ENCODE data around the gene FOXO1. TPM values are rescaled to one million over a fixed set of nuclear protein-coding genes. Genes with fewer than 3 reads are reported as not detected.

FOXO1 gene
- total RNA-seq, 2 experiments from 2014 or later, result 31.6 to 32.2 TPM

GRCh38 chr13:40540328-40541044 is 126.0 kb downstream of the FOXO1 start:
- no peaks in the 10 kb centered on the region for H3K9me3 Mint-ChIP-seq
- no peaks in the 10 kb centered on the region for H3K36me3 Mint-ChIP-seq (ENCODE audit: low read depth)
- no peak overlapping the region for H3K27ac Mint-ChIP-seq
- H3K4me3 Mint-ChIP-seq, result no peak overlapping the region
- ChIA-PET POLR2A (no interaction called here), CTCF (interaction anchor here (0.6 kb wide), 1 partner anchor 372 kb away, joined by 3 read pairs; no protein-coding TSS in a partner anchor)
- no peaks in the 10 kb centered on the region for H3K27me3 Mint-ChIP-seq
- DNase-seq, result no peak
- no peaks in the 10 kb centered on the region for H3K4me1 Mint-ChIP-seq

- H3K9me3 Mint-ChIP-seq, result no peaks in the 10 kb centered on the region
- no peak for DNase-seq
- H3K4me1 Mint-ChIP-seq, result no peaks in the 10 kb centered on the region
- H3K27ac Mint-ChIP-seq, result no peak overlapping the region
- H3K36me3 Mint-ChIP-seq (ENCODE audit: low read depth), result no peaks in the 10 kb centered on the region
- no peak overlapping the region for H3K4me3 Mint-ChIP-seq
- ChIA-PET CTCF (no interaction called here), POLR2A (no interaction called here)
- H3K27me3 Mint-ChIP-seq, result no peaks in the 10 kb centered on the region
Measured at GRCh38 chr13:40539576-40540327, 126.7 kb downstream of the FOXO1 start.

GRCh38 chr13:40537146-40537895 is 129.1 kb downstream of the FOXO1 start:
- Mint-ChIP-seq H3K27ac (no peak overlapping the region), H3K27me3 (no peaks in the 10 kb centered on the region), H3K4me3 (no peak overlapping the region), H3K9me3 (no peaks in the 10 kb centered on the region), H3K4me1 (peaks cover 2% of the 10 kb centered on the region), H3K36me3 (ENCODE audit: low read depth) (no peaks in the 10 kb centered on the region)
- CTCF ChIA-PET, result no interaction called here
- POLR2A ChIA-PET, result interaction anchor here (0.7 kb wide), 1 partner anchor 169 kb away, joined by 3 read pairs; no protein-coding TSS in a partner anchor
- no peak for DNase-seq

GRCh38 chr13:40536443-40537113 is 129.9 kb downstream of the FOXO1 start:
- peaks cover 6% of the 10 kb centered on the region for H3K4me1 Mint-ChIP-seq
- H3K27me3 Mint-ChIP-seq, result no peaks in the 10 kb centered on the region
- no peaks in the 10 kb centered on the region for H3K9me3 Mint-ChIP-seq
- ChIA-PET CTCF (interaction anchor here (0.7 kb wide), 1 partner anchor 61 kb away, joined by 3 read pairs; no protein-coding TSS in a partner anchor), POLR2A (no interaction called here)
- H3K27ac Mint-ChIP-seq, result no peak overlapping the region
- no peak for DNase-seq
- H3K36me3 Mint-ChIP-seq (ENCODE audit: low read depth), result no peaks in the 10 kb centered on the region
- no peak overlapping the region for H3K4me3 Mint-ChIP-seq

- no peak for DNase-seq
- Mint-ChIP-seq H3K4me1 (peaks cover 15% of the 10 kb centered on the region), H3K27me3 (no peaks in the 10 kb centered on the region), H3K27ac (no peak overlapping the region), H3K9me3 (no peaks in the 10 kb centered on the region), H3K4me3 (no peak overlapping the region), H3K36me3 (ENCODE audit: low read depth) (no peaks in the 10 kb centered on the region)
- ChIA-PET CTCF (interaction anchor here (0.5 kb wide), 1 partner anchor 117 kb away, joined by 3 read pairs; no protein-coding TSS in a partner anchor), POLR2A (no interaction called here)
Measured at GRCh38 chr13:40535345-40535836, 131.1 kb downstream of the FOXO1 start.

- ChIA-PET POLR2A (interaction anchor here (1.4 kb wide), 1 partner anchor 13 kb away, joined by 5 read pairs; no protein-coding TSS in a partner anchor), CTCF (no interaction called here)
- Mint-ChIP-seq H3K4me1 (peaks cover 22% of the 10 kb centered on the region), H3K27me3 (no peaks in the 10 kb centered on the region), H3K9me3 (no peaks in the 10 kb centered on the region), H3K27ac (no peak overlapping the region), H3K4me3 (no peak overlapping the region), H3K36me3 (ENCODE audit: low read depth) (no peaks in the 10 kb centered on the region)
- DNase-seq, result no peak
Measured at GRCh38 chr13:40534456-40534855, 132.0 kb downstream of the FOXO1 start.

- Mint-ChIP-seq H3K4me3 (no peak overlapping the region), H3K36me3 (ENCODE audit: low read depth) (peaks cover 3% of the 10 kb centered on the region)
Measured at GRCh38 chr13:40533072-40533471, 133.4 kb downstream of the FOXO1 start.

GRCh38 chr13:40530961-40531360 is 135.5 kb downstream of the FOXO1 start:
- Mint-ChIP-seq H3K27ac (peak overlapping the region; percentile 23), H3K27me3 (no peaks in the 10 kb centered on the region), H3K4me1 (peaks cover 22% of the 10 kb centered on the region), H3K36me3 (ENCODE audit: low read depth) (peaks cover 8% of the 10 kb centered on the region), H3K4me3 (peak overlapping the region; percentile 48), H3K9me3 (peaks cover 8% of the 10 kb centered on the region)
- POLR2A ChIA-PET, result no interaction called here
- DNase-seq, result no peak
- CTCF ChIA-PET, result no interaction called here

More at GRCh38 chr13:40533072-40533471, 133.4 kb downstream of the FOXO1 start:
- no peak for DNase-seq
- ChIA-PET POLR2A (no interaction called here), CTCF (no interaction called here)
- Mint-ChIP-seq H3K27me3 (no peaks in the 10 kb centered on the region), H3K9me3 (peaks cover under 1% of the 10 kb centered on the region), H3K27ac (no peak overlapping the region), H3K4me1 (peaks cover 22% of the 10 kb centered on the region)

- POLR2A ChIA-PET, result no interaction called here
- H3K27me3 Mint-ChIP-seq, result no peaks in the 10 kb centered on the region
Measured at GRCh38 chr13:40528881-40529280, 137.6 kb downstream of the FOXO1 start.

GRCh38 chr13:40527914-40528313 is 138.5 kb downstream of the FOXO1 start:
- H3K4me1 Mint-ChIP-seq, result peaks cover 22% of the 10 kb centered on the region
- no peak overlapping the region for H3K27ac Mint-ChIP-seq
- DNase-seq, result no peak
- CTCF ChIA-PET, result no interaction called here
- POLR2A ChIA-PET, result no interaction called here
- no peak overlapping the region for H3K4me3 Mint-ChIP-seq
- H3K9me3 Mint-ChIP-seq, result peaks cover 8% of the 10 kb centered on the region
- H3K27me3 Mint-ChIP-seq, result no peaks in the 10 kb centered on the region
- peaks cover 8% of the 10 kb centered on the region for H3K36me3 Mint-ChIP-seq (ENCODE audit: low read depth)

More at GRCh38 chr13:40528881-40529280, 137.6 kb downstream of the FOXO1 start:
- CTCF ChIA-PET, result no interaction called here
- peaks cover 22% of the 10 kb centered on the region for H3K4me1 Mint-ChIP-seq
- no peak overlapping the region for H3K27ac Mint-ChIP-seq
- H3K4me3 Mint-ChIP-seq, result no peak overlapping the region
- DNase-seq, result no peak
- H3K9me3 Mint-ChIP-seq, result peaks cover 8% of the 10 kb centered on the region
- H3K36me3 Mint-ChIP-seq (ENCODE audit: low read depth), result peaks cover 8% of the 10 kb centered on the region

GRCh38 chr13:40522282-40522681 is 144.2 kb downstream of the FOXO1 start:
- no peaks in the 10 kb centered on the region for H3K27me3 Mint-ChIP-seq
- POLR2A ChIA-PET, result no interaction called here
- H3K36me3 Mint-ChIP-seq (ENCODE audit: low read depth), result no peaks in the 10 kb centered on the region
- H3K4me3 Mint-ChIP-seq, result no peak overlapping the region
- no peak for DNase-seq
- H3K4me1 Mint-ChIP-seq, result peaks cover 23% of the 10 kb centered on the region
- CTCF ChIA-PET, result no interaction called here
- no peak overlapping the region for H3K27ac Mint-ChIP-seq
- H3K9me3 Mint-ChIP-seq, result no peaks in the 10 kb centered on the region

GRCh38 chr13:40520916-40521315 is 145.5 kb downstream of the FOXO1 start:
- no peak for DNase-seq
- peaks cover 28% of the 10 kb centered on the region for H3K4me1 Mint-ChIP-seq
- peaks cover under 1% of the 10 kb centered on the region for H3K9me3 Mint-ChIP-seq
- no peak overlapping the region for H3K4me3 Mint-ChIP-seq
- no peaks in the 10 kb centered on the region for H3K27me3 Mint-ChIP-seq
- CTCF ChIA-PET, result no interaction called here
- no peak overlapping the region for H3K27ac Mint-ChIP-seq
- POLR2A ChIA-PET, result no interaction called here
- H3K36me3 Mint-ChIP-seq (ENCODE audit: low read depth), result no peaks in the 10 kb centered on the region
